Fibroblast of lung (primary cell): Measurements from ENCODE around the gene ST6GAL1. TPM values are rescaled to one million over a fixed set of nuclear protein-coding genes. Genes with fewer than 3 reads are reported as not detected.

Source experiments
- DNase-seq, 2 donors: peaks; one replicate each; pipeline versions ENCODE4 v3.0.0 to v3.0.0-alpha.2; 2010; ENCODE audit warnings: low read depth in 2 of 2
- H2AFZ ChIP-seq: 2 replicates; pipeline ENCODE4 v1.5.1; 2012; ENCODE audit warnings: low read length, control low read depth, inconsistent platforms
- H3K27ac ChIP-seq: 2 replicates; pipeline ENCODE4 v1.5.1; 2011; ENCODE audit warnings: low read length, control low read depth; ENCODE audit not compliant: insufficient read depth
- H3K27me3 ChIP-seq: 2 replicates; pipeline ENCODE4 v1.5.1; 2011; ENCODE audit warnings: mild to moderate bottlenecking, low read length; ENCODE audit not compliant: control insufficient read depth, insufficient read depth
- H3K36me3 ChIP-seq: 2 replicates; pipeline ENCODE4 v1.5.1; 2011; ENCODE audit warnings: low read length; ENCODE audit not compliant: control insufficient read depth, insufficient read depth
- H3K4me1 ChIP-seq: 2 replicates; pipeline ENCODE4 v1.5.1; 2011; ENCODE audit warnings: low read length; ENCODE audit not compliant: control insufficient read depth, insufficient read depth; ENCODE audit errors: extremely low read depth
- H3K4me2 ChIP-seq: 2 replicates; pipeline ENCODE4 v1.5.1; 2011; ENCODE audit warnings: low read length, control low read depth; ENCODE audit not compliant: insufficient read depth; ENCODE audit errors: extremely low read depth
- H3K4me3 ChIP-seq, 4 experiments: fragments of 200-600 bp in 1 of 4; sonication (generic) in 1 of 4; replicated peaks in 1 of 4; 2 replicates each; pipeline ENCODE4 v1.5.1; 2011 to 2016; ENCODE audit warnings: low read length in 4 of 4, low read depth in 3 of 4, mild to moderate bottlenecking in 3 of 4, control low read depth in 2 of 4, inconsistent platforms in 1 of 4, mixed read lengths in 1 of 4; ENCODE audit not compliant: insufficient read depth in 1 of 4; ENCODE audit errors: control extremely low read depth in 1 of 4
- H3K79me2 ChIP-seq: 2 replicates; pipeline ENCODE4 v1.5.1; 2012; ENCODE audit warnings: mild to moderate bottlenecking, low read length, inconsistent platforms; ENCODE audit not compliant: control insufficient read depth, insufficient read depth
- H3K9ac ChIP-seq: 2 replicates; pipeline ENCODE4 v1.5.1; 2011; ENCODE audit warnings: mild to moderate bottlenecking, low read length, control low read depth; ENCODE audit not compliant: insufficient read depth
- H3K9me3 ChIP-seq: 2 replicates; pipeline ENCODE4 v1.5.1; 2012; ENCODE audit warnings: low read depth, low read length; ENCODE audit not compliant: control insufficient read depth, insufficient read depth
- H4K20me1 ChIP-seq: 2 replicates; pipeline ENCODE4 v1.5.1; 2011; ENCODE audit warnings: low read length; ENCODE audit not compliant: control insufficient read depth, insufficient read depth; ENCODE audit errors: extremely low read depth
- EZH2 ChIP-seq: IDR thresholded peaks from 2 replicates; pipeline ENCODE4 v1.5.1; 2012; ENCODE audit warnings: low read length, control low read depth, mild to moderate bottlenecking; ENCODE audit errors: missing control alignments
- polyA plus RNA-seq, 2 donors: library from polyadenylated mRNA; depleted of rRNA in 1 of 2; stranded (reverse) in 1 of 2; unstranded in 1 of 2; fragments of >200 nt; gene quantifications; 2 replicates each; pipeline ENCODE4 v1.2.1, GENCODE V29; 2011 to 2012; ENCODE audit warnings: missing spikeins in 1 of 2
- total RNA-seq: library from RNA; depleted of rRNA; stranded (reverse); fragments of >200 nt; gene quantifications from 2 replicates; pipeline ENCODE4 v1.2.1, GENCODE V29; 2014
- TF ChIP-seq, protein P1 (sequence below), 2 donors: IDR thresholded peaks in 1 of 2; conservative IDR thresholded peaks in 1 of 2; 1 replicate in 1 of 2; 2 replicates in 1 of 2; pipeline ENCODE4 v1.5.1; 2011 to 2012; ENCODE audit warnings: low read length in 2 of 2, control low read depth in 1 of 2, inconsistent platforms in 1 of 2, low read depth in 1 of 2, mild to moderate bottlenecking in 1 of 2

Gene ST6GAL1
- total and polyA plus RNA-seq, 2 donors (not counting 1 experiment from before 2014, with no cell fraction given): 0.83 to 1.00 TPM

DNA sequence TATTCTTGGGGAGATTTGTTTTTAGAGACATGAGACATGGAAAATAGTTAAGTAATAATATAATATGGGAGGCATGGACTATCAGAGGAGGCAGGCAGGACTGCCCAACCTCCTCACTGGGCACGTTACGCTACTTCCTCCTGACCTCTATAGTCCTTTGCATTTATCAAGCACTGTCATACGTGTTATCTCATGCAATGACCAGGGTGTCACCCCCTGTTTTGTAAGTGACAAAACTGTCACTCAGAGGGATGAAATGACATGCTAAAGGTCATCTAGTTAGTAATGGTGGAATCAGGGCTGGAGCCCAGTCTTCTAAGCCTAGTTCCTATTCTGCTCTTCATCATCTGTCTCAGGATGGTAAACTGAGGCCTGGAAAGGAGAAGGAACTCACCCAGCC lies 66.7 kb downstream of the ST6GAL1 start:
- H3K79me2 ChIP-seq: no peaks in the 10 kb centered on the region
- no peaks in the 10 kb centered on the region for H3K27me3 ChIP-seq
- no peak overlapping the region for H3K4me2 ChIP-seq
- no peaks in the 10 kb centered on the region for H3K4me1 ChIP-seq
- H2AFZ ChIP-seq: no peak overlapping the region
- no peaks in the 10 kb centered on the region for H3K36me3 ChIP-seq
- no peak overlapping the region for H3K27ac ChIP-seq
- no peaks in the 10 kb centered on the region for H4K20me1 ChIP-seq
- DNase-seq: no peak
- H3K9ac ChIP-seq: no peak overlapping the region
- H3K9me3 ChIP-seq: no peaks in the 10 kb centered on the region
- no peak overlapping the region for H3K4me3 ChIP-seq
- no peak for TF ChIP-seq EZH2
- TF ChIP-seq, protein P1, sequence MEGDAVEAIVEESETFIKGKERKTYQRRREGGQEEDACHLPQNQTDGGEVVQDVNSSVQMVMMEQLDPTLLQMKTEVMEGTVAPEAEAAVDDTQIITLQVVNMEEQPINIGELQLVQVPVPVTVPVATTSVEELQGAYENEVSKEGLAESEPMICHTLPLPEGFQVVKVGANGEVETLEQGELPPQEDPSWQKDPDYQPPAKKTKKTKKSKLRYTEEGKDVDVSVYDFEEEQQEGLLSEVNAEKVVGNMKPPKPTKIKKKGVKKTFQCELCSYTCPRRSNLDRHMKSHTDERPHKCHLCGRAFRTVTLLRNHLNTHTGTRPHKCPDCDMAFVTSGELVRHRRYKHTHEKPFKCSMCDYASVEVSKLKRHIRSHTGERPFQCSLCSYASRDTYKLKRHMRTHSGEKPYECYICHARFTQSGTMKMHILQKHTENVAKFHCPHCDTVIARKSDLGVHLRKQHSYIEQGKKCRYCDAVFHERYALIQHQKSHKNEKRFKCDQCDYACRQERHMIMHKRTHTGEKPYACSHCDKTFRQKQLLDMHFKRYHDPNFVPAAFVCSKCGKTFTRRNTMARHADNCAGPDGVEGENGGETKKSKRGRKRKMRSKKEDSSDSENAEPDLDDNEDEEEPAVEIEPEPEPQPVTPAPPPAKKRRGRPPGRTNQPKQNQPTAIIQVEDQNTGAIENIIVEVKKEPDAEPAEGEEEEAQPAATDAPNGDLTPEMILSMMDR (conservative IDR thresholded peaks at IDR 0.05 in 1 of 2, IDR thresholded peaks at IDR 0.05 in 1 of 2; ENCODE audit: low read depth in 1 of 2, low read length in 2 of 2): no peak

DNA sequence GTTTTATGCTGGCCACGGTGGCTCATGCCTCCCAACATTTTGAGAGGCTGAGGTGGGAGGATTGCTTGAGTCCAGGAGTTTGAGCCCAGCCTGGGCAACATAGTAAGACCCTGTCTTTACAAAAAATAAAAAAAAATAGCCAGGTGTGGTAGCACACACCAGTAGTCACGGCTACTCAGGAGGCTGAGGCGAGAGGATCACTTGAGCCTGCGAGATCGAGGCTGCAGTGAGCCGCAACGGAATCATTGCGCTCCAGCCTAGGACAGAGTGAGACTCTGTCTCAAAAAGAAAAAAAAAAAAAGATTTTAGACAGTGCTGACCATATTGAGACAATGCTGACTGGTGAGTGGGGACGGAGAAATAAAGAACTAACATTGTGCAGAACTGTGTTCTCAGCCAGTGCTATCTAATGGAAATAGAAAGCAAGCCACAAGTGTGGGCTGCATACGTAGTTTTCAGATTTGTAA lies 67.2 kb downstream of the ST6GAL1 start:
- Histone ChIP-seq H3K9ac (no peak overlapping the region), H2AFZ (no peak overlapping the region), H3K27me3 (no peaks in the 10 kb centered on the region), H4K20me1 (no peaks in the 10 kb centered on the region), H3K79me2 (no peaks in the 10 kb centered on the region), H3K9me3 (no peaks in the 10 kb centered on the region), H3K4me2 (no peak overlapping the region), H3K27ac (no peak overlapping the region), H3K4me3 (no peak overlapping the region), H3K36me3 (no peaks in the 10 kb centered on the region), H3K4me1 (no peaks in the 10 kb centered on the region)
- TF ChIP-seq, protein P1 (conservative IDR thresholded peaks at IDR 0.05 in 1 of 2, IDR thresholded peaks at IDR 0.05 in 1 of 2; ENCODE audit: low read depth in 1 of 2, low read length in 2 of 2): no peak
- TF ChIP-seq EZH2: no peak
- DNase-seq: peak in 1 of 2 donors; percentile 28

DNA sequence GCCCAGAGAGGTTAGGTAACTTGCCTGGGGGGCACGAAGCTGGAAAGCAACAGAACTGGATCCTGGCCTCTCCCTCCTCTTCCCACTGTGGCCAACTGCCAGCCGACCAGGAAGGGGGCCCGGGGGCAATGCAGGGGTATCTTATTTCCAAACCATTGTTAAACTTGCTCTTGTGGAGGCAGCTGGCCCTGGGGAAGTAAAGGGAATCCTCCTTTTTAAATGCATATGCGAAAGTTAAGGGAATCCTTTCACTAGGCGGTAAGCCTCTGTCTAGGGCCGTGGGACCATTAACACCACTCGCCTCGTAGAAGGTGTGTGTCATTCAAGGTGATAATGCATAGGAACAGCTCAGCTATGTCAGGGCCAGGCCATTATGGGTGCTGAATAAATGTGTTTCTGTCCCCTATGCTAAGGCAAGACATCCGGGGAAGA lies 68.6 kb downstream of the ST6GAL1 start:
- no peak for DNase-seq
- TF ChIP-seq, protein P1 (conservative IDR thresholded peaks at IDR 0.05 in 1 of 2, IDR thresholded peaks at IDR 0.05 in 1 of 2; ENCODE audit: low read depth in 1 of 2, low read length in 2 of 2): no peak
- no peak for TF ChIP-seq EZH2
- Histone ChIP-seq H3K36me3 (no peaks in the 10 kb centered on the region), H3K9ac (no peak overlapping the region), H3K4me2 (no peak overlapping the region), H3K27ac (no peak overlapping the region), H3K27me3 (no peaks in the 10 kb centered on the region), H4K20me1 (no peaks in the 10 kb centered on the region), H3K4me3 (no peak overlapping the region), H3K9me3 (no peaks in the 10 kb centered on the region), H3K79me2 (no peaks in the 10 kb centered on the region), H3K4me1 (no peaks in the 10 kb centered on the region), H2AFZ (no peak overlapping the region)
